Nasal cavity respiratory epithelium epithelial cell of viscerocranial mucosa (primary cell): ENCODE results near the gene ACTR2. TPM values are rescaled to one million over a fixed set of nuclear protein-coding genes. Genes with fewer than 3 reads are reported as not detected.

Experiments used
- total RNA-seq: library from RNA; depleted of rRNA; stranded (reverse); fragments of >200 nt; gene quantifications from 2 replicates; pipeline ENCODE4 v1.2.3, GENCODE V29; 2014

The ACTR2 gene
- 121 and 154 TPM in 2 replicates for total RNA-seq

DNA sequence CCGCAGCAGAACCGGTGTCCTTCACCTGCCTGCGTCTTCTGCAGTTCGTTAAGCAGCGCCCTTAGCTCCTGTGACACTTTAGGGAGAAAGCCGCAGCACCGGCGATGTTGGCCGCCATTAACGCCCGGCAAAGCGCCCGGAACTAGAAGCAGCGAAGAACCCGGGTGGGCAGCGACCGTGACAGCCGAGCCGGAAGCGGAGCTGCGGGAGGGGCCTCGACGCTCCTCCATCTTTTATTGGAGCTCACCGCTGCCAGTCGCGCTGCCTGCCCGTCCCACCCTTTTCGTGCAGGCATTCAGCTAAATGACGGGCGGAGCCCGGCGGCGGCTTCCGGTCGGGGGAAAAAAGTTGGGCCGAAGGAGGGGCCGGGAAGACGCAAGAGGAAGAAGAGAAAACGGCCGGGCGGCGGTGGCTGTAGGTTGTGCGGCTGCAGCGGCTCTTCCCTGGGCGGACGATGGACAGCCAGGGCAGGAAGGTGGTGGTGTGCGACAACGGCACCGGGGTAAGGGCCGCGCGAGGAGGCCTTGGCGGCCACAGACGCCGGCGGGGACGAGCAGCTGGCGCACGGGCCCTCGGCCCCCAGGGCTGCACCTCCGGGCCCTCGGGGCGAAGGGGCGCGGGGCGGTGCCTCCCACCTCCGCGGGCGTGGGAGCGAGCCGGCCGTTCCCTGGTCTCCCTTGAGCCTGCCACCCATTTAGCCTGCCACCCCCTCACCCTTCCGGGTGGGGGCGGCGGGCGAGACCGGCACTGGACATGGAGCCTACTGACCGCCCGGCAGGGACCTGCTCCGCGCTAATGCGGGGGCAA is at the start of gene ACTR2:
ACTR2 (plus strand) TSS at position 376 of the 807 bp plus-strand sequence; CDS start at position 455, 79 bp downstream.

Other genes with a start within 250 kb of the ACTR2 start
- 22.2 and 37.9 TPM in 2 replicates for gene SLC1A4, start 238.4 kb upstream of the ACTR2 start, total RNA-seq
- 1.7 and 7.8 TPM in 2 replicates for gene CEP68, start 171.4 kb upstream of the ACTR2 start, total RNA-seq
- 135 and 175 TPM in 2 replicates for gene RAB1A, start 97.7 kb upstream of the ACTR2 start, total RNA-seq
- gene SPRED2, start 204.8 kb downstream of the ACTR2 start, total RNA-seq: 6.8 and 9.1 TPM in 2 replicates